Bone marrow (tissue), 2 donors: ENCODE data around the gene CCT2.

Experiments
- DNase-seq, 2 donors: peaks; one replicate each; lab custom pipeline; 2025; lab: John Stamatoyannopoulos, UW

CCT2 gene

GRCh38 chr12:69585189-69586062 is at the start of gene CCT2:
Gene CCT2, plus strand, starts transcription at chr12:69585459. Its CDS starts 63 bp downstream, at chr12:69585522.
- peak; percentile 77 to 82 for DNase-seq

- DNase-seq, result no peak
Observed at GRCh38 chr12:69540987-69541386, 44.3 kb upstream of the CCT2 start.

GRCh38 chr12:69544087-69544486 is 41.2 kb upstream of the CCT2 start:
- DNase-seq, result no peak

- DNase-seq, result no peak
Observed at GRCh38 chr12:69545081-69545480, 40.2 kb upstream of the CCT2 start.

GRCh38 chr12:69546693-69547438 is 38.4 kb upstream of the CCT2 start:
- no peak for DNase-seq

GRCh38 chr12:69548687-69549086 is 36.6 kb upstream of the CCT2 start:
- no peak for DNase-seq

- DNase-seq, result no peak
Observed at GRCh38 chr12:69550569-69551350, 34.5 kb upstream of the CCT2 start.

GRCh38 chr12:69553628-69554248 is 31.5 kb upstream of the CCT2 start:
- DNase-seq, result no peak

GRCh38 chr12:69555461-69555860 is 29.8 kb upstream of the CCT2 start:
- DNase-seq, result no peak

GRCh38 chr12:69556383-69556782 is 28.9 kb upstream of the CCT2 start:
- no peak for DNase-seq

- no peak for DNase-seq
Observed at GRCh38 chr12:69563166-69563762, 22.0 kb upstream of the CCT2 start.

- no peak for DNase-seq
Observed at GRCh38 chr12:69566603-69567002, 18.7 kb upstream of the CCT2 start.

- no peak for DNase-seq
Observed at GRCh38 chr12:69569236-69569635, 16.0 kb upstream of the CCT2 start.

- DNase-seq, result no peak
Observed at GRCh38 chr12:69570000-69570516, 15.2 kb upstream of the CCT2 start.

- peak in 1 of 2 donors; percentile 25 for DNase-seq
Observed at GRCh38 chr12:69570545-69571399, 14.5 kb upstream of the CCT2 start.

GRCh38 chr12:69575346-69575745 is 9.9 kb upstream of the CCT2 start:
- DNase-seq, result no peak

- no peak for DNase-seq
Observed at GRCh38 chr12:69578283-69578682, 7.0 kb upstream of the CCT2 start.

- DNase-seq, result no peak
Observed at GRCh38 chr12:69579029-69579428, 6.2 kb upstream of the CCT2 start.

- DNase-seq, result no peak
Observed at GRCh38 chr12:69580074-69580473, 5.2 kb upstream of the CCT2 start.

GRCh38 chr12:69583203-69583602 is 2.1 kb upstream of the CCT2 start:
- DNase-seq, result no peak
